Right forelimb (tissue), 1 donor: ENCODE measurements around the gene MGLL.
A peak's percentile ranks its signal among the peaks of the same experiment; 100 is the strongest.

ENCODE experiments used
- DNase-seq: peaks from one replicate; pipeline ENCODE4 v3.0.0-alpha.2; 2018

Gene MGLL

GRCh38 chr3:127736801-127737539 is 85.3 kb downstream of the MGLL start:
- DNase-seq, result no peak

GRCh38 chr3:127735767-127736693 is 86.3 kb downstream of the MGLL start:
- no peak for DNase-seq

DNA sequence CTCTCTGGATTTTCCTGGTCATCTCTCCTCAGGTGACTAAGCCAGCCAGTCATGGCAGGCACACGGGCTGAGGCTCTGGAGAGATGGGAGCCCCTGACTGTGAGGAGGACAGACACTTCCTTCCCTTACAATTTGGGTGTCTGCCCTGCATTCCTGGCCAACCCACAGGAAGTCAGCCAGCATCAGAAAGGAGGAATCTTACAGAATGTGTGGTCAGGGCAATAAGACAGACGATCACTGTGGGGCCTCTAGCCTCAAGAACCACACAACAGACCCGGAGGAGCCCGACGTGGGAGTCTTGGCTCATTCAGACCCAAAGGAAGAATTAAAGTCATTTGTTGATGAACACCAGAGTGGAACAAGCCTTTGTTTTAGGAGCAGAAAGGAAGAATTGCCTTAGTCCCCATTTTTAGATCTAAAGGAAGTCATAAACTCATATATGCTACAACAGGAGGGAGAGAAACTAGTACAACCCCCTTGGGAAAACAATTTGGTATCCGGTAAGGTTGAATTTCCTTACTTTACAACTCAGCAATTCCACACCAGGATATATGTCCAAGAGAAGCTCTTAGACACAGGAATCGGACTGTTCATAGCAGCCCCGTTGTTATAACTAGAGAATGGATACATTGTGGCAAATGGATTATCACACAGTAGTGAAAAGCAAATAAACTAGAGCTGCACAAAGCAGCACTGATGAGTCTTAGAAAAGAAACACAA is 87.4 kb downstream of the MGLL start:
- DNase-seq, result peak; percentile 80

DNA sequence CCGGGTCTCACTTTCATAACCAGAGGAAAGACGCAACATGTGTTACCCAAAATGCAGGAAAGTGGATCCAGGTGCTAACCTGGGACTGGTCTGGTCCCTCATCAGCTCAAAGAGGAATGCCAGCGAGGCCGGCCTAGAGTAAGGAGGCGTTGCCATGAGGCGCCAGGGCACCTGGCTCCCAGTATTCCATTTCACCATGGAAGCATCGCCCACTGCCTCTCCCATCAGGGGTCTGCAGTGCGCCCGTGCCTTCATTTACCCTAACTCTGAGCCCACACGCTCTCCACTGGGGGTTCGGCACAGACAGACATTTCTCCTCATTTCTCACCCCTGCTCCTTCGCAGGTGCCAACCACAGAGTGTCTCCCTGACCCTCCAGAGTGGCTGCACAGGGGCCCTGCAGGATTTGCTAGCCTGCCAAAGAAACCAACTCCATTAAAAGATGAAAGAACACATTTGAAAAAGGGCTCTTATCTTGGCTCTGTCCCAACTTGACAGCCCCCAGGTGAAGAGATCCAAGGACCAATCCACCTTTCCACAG is 88.1 kb downstream of the MGLL start:
- no peak for DNase-seq

DNA sequence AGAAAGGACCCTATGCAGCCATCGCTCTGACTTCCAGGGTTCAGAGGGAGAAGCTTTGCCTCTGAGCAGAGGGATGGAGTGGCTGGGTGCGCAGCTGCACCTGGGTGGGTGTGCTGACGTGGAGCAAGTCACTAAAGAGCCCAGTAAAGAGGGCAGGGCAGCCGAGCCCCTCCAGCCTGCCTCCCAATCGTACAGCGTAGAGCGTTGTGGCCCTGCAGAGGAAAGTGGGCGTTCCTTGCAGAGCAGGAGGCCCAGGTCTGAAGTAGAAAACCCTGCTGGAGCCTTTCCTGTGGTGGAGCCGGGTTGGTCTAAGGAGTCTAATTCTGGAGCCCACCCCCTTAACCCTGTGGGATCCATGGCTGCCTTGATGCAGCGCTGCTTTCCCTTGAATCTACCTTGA is 88.5 kb downstream of the MGLL start:
- DNase-seq, result no peak

- no peak for DNase-seq
These were observed 89.4 kb downstream of the MGLL start for GRCh38 chr3:127732879-127733350.

DNA sequence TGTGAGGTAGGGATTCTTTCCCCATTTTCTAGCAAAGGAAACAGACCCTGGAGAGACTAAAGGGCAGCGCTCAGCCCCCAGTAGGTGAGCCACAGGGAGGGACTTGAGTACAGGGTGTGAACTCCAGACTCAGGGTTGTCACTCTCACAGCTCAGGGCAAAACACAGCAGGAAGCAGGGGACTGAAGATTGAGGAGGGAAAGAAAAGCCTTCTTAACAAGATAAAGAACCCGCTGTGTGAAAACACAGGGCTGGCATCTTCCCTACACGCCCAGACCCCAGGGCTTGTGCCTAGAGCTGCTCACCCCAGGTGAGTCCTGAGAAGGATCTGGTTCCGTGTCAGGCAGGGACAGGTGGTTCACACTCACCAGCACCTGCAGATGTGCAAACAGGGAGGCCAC is 90.0 kb downstream of the MGLL start:
- no peak for DNase-seq

- no peak for DNase-seq
These were observed 90.6 kb downstream of the MGLL start for GRCh38 chr3:127731546-127732289.

- no peak for DNase-seq
These were observed 91.5 kb downstream of the MGLL start for GRCh38 chr3:127730666-127731295.

DNA sequence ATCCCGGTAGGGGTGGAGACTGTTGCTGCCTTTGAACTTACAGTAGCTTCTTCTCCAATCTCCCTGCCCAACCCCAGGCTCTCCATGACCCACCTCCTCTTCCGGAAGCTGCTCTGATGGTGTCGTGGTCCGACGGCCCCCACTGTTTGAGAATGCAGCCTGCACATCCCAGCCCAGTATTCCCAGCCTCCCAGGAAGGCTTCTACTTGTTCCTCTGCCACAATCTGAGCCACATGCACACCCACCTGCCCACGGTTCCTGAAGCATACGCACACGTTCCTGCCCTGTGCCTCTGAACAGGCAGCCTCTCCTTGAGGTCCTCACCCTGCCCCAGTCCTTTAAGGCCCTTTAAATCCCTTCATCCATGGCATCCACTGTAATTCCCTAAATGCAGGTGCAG is 92.1 kb downstream of the MGLL start:
- DNase-seq, result no peak

DNA sequence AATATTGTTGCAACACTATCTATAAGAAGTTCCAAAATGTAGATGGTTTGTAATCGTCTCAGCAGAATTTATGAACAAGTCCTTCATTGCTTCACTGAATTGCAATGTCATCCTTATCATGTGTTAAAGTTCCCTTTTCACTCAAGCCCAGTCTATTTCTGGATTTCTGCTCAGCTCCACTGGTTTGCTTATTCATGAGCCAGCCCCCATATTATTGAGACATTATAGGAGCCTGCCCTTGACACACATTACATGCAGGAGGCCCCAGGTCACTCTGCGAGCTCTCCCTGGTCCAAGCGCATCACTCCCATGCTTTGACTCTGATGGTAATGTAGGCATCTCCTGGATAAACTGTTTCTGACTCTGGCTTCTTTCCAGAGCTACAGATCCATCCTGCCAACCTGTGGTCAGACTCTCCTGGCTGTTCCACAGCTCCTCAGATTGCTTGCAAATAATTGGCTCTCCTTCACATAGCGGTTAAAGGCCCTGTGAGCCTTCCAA is 92.7 kb downstream of the MGLL start:
- DNase-seq, result no peak

DNA sequence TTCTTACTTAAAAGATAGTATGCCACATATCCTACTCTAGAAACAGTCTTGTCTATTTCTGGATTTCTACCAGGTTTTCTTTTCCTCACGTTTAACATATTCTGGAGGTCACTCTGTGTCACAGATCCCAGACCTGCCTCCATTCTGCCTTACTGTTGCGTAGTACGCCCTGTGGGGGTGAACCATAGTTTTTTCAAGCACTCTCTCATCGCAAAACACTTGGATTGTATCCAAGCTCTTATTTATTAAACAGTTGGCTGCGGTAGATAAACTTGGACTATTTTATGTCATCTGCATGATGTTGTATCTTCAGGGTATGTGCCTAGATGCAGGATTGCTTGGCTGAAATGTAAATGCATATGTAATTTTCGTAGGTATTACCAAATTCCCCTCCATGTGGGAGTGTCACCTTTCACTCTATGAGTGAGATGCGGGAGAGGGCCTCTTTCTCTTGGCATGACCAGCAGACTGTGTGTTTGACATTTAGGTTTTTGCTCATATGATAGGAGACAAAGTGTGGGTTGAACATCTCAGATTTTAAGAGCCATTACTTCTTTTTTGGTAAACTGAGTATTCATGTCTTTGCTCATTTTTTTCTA is 93.8 kb downstream of the MGLL start:
- no peak for DNase-seq

DNA sequence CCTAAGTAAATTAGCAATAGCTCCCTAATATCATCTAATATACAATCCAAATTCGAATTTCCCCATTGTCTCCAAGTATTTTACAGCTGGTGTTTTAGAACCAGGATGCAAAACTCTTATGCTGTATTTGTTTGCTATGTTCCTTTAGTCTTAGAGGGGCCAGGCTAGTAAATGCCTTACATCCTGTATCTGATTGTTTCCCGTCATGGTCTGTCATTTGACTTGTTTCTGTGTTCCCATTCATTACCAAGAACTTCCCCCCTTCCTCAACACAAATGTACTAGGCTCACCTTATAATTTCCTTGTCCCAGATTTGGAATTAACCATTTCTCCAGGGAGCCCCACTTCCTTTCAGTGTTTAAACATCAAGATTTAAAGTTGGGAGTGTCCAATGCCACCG is 95.4 kb downstream of the MGLL start:
- no peak for DNase-seq

GRCh38 chr3:127723011-127723567 is 99.2 kb downstream of the MGLL start:
- no peak for DNase-seq

GRCh38 chr3:127722091-127722784 is 100.1 kb downstream of the MGLL start:
- no peak for DNase-seq

GRCh38 chr3:127720985-127721935 is 101.1 kb downstream of the MGLL start:
- DNase-seq, result no peak

DNA sequence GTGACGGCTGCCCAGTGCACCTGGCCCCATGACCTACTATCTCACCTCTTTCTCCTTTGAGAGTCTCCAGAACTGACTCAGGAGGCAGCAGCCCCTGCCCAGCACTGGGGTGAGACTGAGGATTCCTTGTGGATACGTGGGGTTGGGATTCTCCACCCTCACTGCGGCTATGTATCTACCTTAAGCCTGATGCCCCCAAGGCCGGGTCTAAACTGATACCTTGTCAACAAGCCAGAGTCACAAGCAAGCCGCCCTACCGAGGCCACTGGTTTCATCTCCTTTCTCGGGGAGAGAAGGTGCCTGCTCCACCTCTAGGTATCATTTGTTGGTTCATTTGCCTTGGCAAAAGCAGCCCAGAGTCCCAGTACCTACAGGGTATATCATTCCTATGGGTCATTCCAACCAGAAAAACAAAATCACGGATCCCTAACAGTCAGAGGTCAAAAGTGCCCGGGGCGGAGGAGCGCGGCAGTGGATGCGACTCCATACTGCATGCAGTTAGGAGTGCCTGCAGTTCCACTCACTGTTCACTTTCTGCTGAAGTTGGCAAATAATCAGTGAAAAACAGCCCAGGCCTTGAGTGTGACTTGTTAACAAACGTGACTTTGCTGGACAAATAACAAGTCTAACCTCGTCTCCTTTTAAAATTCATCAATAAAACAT is 102.0 kb downstream of the MGLL start:
- peak; percentile 16 for DNase-seq

GRCh38 chr3:127719369-127719768 is 102.9 kb downstream of the MGLL start:
- peak; percentile 9 for DNase-seq
